NCI-H345 (cell line): Measurements from ENCODE around the gene TTF1.

Experiments used
- DNase-seq: peaks from one replicate; lab custom pipeline; 2025; lab: John Stamatoyannopoulos, UW

Gene TTF1

GRCh38 chr9:132406554-132407122 is at the start of gene TTF1:
TSS of gene TTF1 (minus strand) at chr9:132406840. CDS start at chr9:132402821, 4,019 bp downstream.
- DNase-seq: peak; percentile 96

- DNase-seq: no peak
These were observed 49.6 kb upstream of the TTF1 start for GRCh38 chr9:132456241-132456640.

GRCh38 chr9:132451276-132451675 is 44.6 kb upstream of the TTF1 start:
- DNase-seq: no peak

GRCh38 chr9:132447902-132448301 is 41.3 kb upstream of the TTF1 start:
- no peak for DNase-seq

- no peak for DNase-seq
These were observed 40.7 kb upstream of the TTF1 start for GRCh38 chr9:132447346-132447745.

- no peak for DNase-seq
These were observed 40.2 kb upstream of the TTF1 start for GRCh38 chr9:132446887-132447286.

- peak; percentile 79 for DNase-seq
These were observed 37.4 kb upstream of the TTF1 start for GRCh38 chr9:132443951-132444607.

- no peak for DNase-seq
These were observed 34.8 kb upstream of the TTF1 start for GRCh38 chr9:132441404-132441803.

- DNase-seq: no peak
These were observed 34.1 kb upstream of the TTF1 start for GRCh38 chr9:132440735-132441134.

- DNase-seq: no peak
These were observed 32.5 kb upstream of the TTF1 start for GRCh38 chr9:132439153-132439552.

- no peak for DNase-seq
These were observed 28.2 kb upstream of the TTF1 start for GRCh38 chr9:132434881-132435280.

GRCh38 chr9:132430998-132431397 is 24.4 kb upstream of the TTF1 start:
- DNase-seq: no peak

- no peak for DNase-seq
These were observed 20.2 kb upstream of the TTF1 start for GRCh38 chr9:132426639-132427414.

GRCh38 chr9:132425675-132426062 is 19.0 kb upstream of the TTF1 start:
- DNase-seq: no peak

GRCh38 chr9:132424857-132425674 is 18.4 kb upstream of the TTF1 start:
- no peak for DNase-seq

GRCh38 chr9:132423503-132423902 is 16.9 kb upstream of the TTF1 start:
- DNase-seq: no peak

GRCh38 chr9:132422574-132422973 is 15.9 kb upstream of the TTF1 start:
- DNase-seq: no peak

- DNase-seq: no peak
These were observed 12.2 kb upstream of the TTF1 start for GRCh38 chr9:132418726-132419363.

GRCh38 chr9:132415181-132415580 is 8.5 kb upstream of the TTF1 start:
- DNase-seq: no peak

- no peak for DNase-seq
These were observed 8.1 kb upstream of the TTF1 start for GRCh38 chr9:132414731-132415130.

- no peak for DNase-seq
These were observed 7.3 kb upstream of the TTF1 start for GRCh38 chr9:132413926-132414325.

- peak; percentile 19 for DNase-seq
These were observed 5.4 kb upstream of the TTF1 start for GRCh38 chr9:132412089-132412488.
